T-helper 17 cell (primary cell): ENCODE results near the gene CAMK1D. TPM values are rescaled to one million over a fixed set of nuclear protein-coding genes. Genes with fewer than 3 reads are reported as not detected.

Experiments
- ATAC-seq: fragments of 150-1000 bp; cut with Tn5 transposase; 2 replicates; pipeline ENCODE4 v1.10.0; 2021; ENCODE audit warnings: mild to moderate bottlenecking, moderate library complexity
- DNase-seq, 3 donors: peaks; one replicate each; pipeline versions ENCODE4 v3.0.0 to v3.0.0-alpha.2; 2020 to 2021
- H3K9me3 ChIP-seq: one replicate; pipeline ENCODE4 v1.7.0; 2013; ENCODE audit warnings: low read length, mild to moderate bottlenecking; ENCODE audit not compliant: control insufficient read depth, poor library complexity, severe bottlenecking
- H3K27ac Mint-ChIP-seq: one replicate; pipeline ENCODE4 v1.8.0; 2022; ENCODE audit warnings: mild to moderate bottlenecking, moderate library complexity, mixed read lengths
- H3K27me3 Mint-ChIP-seq: one replicate; pipeline ENCODE4 v1.8.0; 2022; ENCODE audit warnings: mixed read lengths
- H3K36me3 Mint-ChIP-seq: one replicate; pipeline ENCODE4 v1.8.0; 2022; ENCODE audit warnings: low read depth, mixed read lengths
- H3K4me1 Mint-ChIP-seq: one replicate; pipeline ENCODE4 v1.8.0; 2022; ENCODE audit warnings: mild to moderate bottlenecking, mixed read lengths
- H3K4me3 Mint-ChIP-seq: one replicate; pipeline ENCODE4 v1.8.0; 2022; ENCODE audit warnings: mild to moderate bottlenecking, moderate library complexity, mixed read lengths
- total RNA-seq, 4 donors: library from RNA in 2 of 4; stranded (reverse) in 2 of 4; gene quantifications; one replicate each; pipeline ENCODE4 v1.2.3 and lab custom pipeline; 2022 to 2026

Gene CAMK1D
- total RNA-seq, 2 donors from 2014 or later = 31.1 to 47.3 TPM

DNA sequence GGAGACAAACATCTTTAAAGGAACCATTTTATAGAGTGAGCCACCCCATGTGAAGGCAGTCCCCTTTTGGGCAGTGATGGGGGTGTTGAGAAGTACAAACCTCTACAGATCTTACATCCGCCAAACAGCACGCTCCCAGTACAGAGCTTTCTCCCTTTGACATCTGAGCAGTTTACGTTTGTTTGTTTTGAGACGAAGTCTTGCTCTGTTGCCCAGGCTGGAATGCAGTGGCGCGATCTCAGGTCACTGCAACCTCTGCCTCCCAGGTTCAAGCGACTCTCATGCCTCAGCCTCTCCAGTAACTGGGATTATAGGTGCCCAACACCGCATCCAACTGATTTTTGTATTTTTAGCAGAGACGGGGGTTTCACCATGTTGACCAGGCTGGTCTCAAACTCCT lies 523.2 kb downstream of the CAMK1D start:
- H3K4me3 Mint-ChIP-seq = no peak overlapping the region
- DNase-seq (no peak), ATAC-seq (no peak)
- H3K4me1 Mint-ChIP-seq = peaks cover 3% of the 10 kb centered on the region
- peaks cover 30% of the 10 kb centered on the region for H3K27me3 Mint-ChIP-seq
- no peaks in the 10 kb centered on the region for H3K36me3 Mint-ChIP-seq
- H3K9me3 ChIP-seq = no peaks in the 10 kb centered on the region
- no peak overlapping the region for H3K27ac Mint-ChIP-seq

GRCh38 chr10:12873172-12873571 lies 523.8 kb downstream of the CAMK1D start:
- Mint-ChIP-seq H3K27me3 (peaks cover 36% of the 10 kb centered on the region), H3K27ac (no peak overlapping the region), H3K4me3 (peak overlapping the region; percentile 19), H3K36me3 (peaks cover 2% of the 10 kb centered on the region), H3K4me1 (no peaks in the 10 kb centered on the region)
- no peak for ATAC-seq
- H3K9me3 ChIP-seq = no peaks in the 10 kb centered on the region
- DNase-seq = no peak

DNA sequence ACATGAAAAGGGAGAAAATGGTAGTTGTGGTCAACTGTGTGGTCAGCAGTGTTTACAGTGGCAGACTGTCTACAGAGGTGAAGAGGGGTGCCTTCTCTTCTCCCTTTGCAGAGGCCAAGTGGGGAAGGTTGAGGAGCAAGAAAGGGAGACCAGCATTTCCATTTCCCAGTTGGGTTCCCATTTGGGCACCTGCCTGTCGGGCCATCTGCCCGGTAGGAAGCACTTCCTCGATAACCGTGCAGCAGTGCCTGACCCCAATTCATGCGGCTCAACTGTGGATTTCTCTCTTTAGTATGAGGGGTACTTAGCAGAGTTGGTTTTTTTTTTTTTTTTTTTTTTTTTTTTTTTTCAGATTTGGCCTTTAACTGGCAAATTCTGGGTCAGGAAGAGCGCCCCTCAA lies 525.2 kb downstream of the CAMK1D start:
- H3K4me3 Mint-ChIP-seq = no peak overlapping the region
- H3K4me1 Mint-ChIP-seq = no peaks in the 10 kb centered on the region
- no peak overlapping the region for H3K27ac Mint-ChIP-seq

DNA sequence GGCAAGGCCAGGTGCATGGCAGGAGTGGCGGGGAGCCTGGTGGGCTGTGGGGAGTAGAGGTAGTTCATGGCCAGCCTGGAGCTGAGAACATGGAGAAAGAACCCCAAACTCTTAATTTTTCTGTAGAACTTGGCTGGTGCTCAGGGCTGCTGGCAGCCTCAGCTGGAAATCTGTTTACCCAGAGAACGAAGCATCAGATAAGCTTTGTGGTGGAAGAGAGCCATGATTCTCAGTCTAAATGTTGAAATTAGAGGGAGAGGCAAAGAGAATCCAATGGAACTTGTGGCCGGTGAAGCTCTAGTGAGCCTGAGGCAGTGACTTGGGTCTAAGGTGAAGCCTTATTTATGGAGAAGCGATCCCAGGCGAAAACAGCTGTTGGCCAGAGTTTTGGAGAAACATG lies 525.8 kb downstream of the CAMK1D start:
- Mint-ChIP-seq H3K36me3 (peaks cover 2% of the 10 kb centered on the region), H3K4me3 (no peak overlapping the region), H3K27me3 (peaks cover 41% of the 10 kb centered on the region), H3K27ac (no peak overlapping the region), H3K4me1 (no peaks in the 10 kb centered on the region)
- no peak for ATAC-seq
- H3K9me3 ChIP-seq = no peaks in the 10 kb centered on the region
- DNase-seq = no peak

More for the DNA sequence above, 525.2 kb downstream of the CAMK1D start:
- DNase-seq = no peak
- H3K27me3 Mint-ChIP-seq = peaks cover 41% of the 10 kb centered on the region
- peaks cover 2% of the 10 kb centered on the region for H3K36me3 Mint-ChIP-seq
- H3K9me3 ChIP-seq = no peaks in the 10 kb centered on the region
- no peak for ATAC-seq

DNA sequence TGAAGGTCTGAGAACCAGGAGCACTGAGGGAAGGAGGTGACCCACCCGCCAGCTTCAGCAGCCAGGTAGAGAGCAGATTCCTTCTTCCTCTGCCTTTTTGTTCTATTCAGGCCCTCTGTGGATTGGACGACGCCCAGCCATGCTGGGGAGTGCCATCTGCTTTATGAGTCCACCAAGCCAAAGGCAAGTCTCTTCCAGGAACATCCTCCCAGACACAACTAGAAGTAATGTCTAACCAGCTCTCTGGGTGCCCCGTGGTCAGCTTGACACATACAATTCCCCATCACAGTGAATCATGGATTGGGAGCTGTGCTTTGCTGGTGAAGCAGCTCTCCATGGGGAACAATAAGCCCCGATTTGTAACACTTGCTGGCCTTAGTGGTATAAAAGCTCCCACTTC lies 526.9 kb downstream of the CAMK1D start:
- peaks cover 46% of the 10 kb centered on the region for H3K27me3 Mint-ChIP-seq
- DNase-seq = no peak
- ATAC-seq = no peak
- H3K4me3 Mint-ChIP-seq = no peak overlapping the region
- no peaks in the 10 kb centered on the region for H3K9me3 ChIP-seq
- H3K36me3 Mint-ChIP-seq = peaks cover 2% of the 10 kb centered on the region
- H3K27ac Mint-ChIP-seq = no peak overlapping the region
- H3K4me1 Mint-ChIP-seq = no peaks in the 10 kb centered on the region

GRCh38 chr10:12877150-12877549 lies 527.8 kb downstream of the CAMK1D start:
- H3K9me3 ChIP-seq = no peaks in the 10 kb centered on the region
- ATAC-seq (no peak), DNase-seq (no peak)
- Mint-ChIP-seq H3K4me3 (no peak overlapping the region), H3K27me3 (peaks cover 49% of the 10 kb centered on the region), H3K27ac (no peak overlapping the region), H3K4me1 (no peaks in the 10 kb centered on the region), H3K36me3 (peaks cover 2% of the 10 kb centered on the region)

- Mint-ChIP-seq H3K36me3 (peaks cover 2% of the 10 kb centered on the region), H3K27me3 (peaks cover 34% of the 10 kb centered on the region), H3K27ac (no peak overlapping the region), H3K4me3 (no peak overlapping the region), H3K4me1 (no peaks in the 10 kb centered on the region)
- peaks cover 4% of the 10 kb centered on the region for H3K9me3 ChIP-seq
- ATAC-seq (no peak), DNase-seq (no peak)
Observed at GRCh38 chr10:12880423-12880822, 531.1 kb downstream of the CAMK1D start.

DNA sequence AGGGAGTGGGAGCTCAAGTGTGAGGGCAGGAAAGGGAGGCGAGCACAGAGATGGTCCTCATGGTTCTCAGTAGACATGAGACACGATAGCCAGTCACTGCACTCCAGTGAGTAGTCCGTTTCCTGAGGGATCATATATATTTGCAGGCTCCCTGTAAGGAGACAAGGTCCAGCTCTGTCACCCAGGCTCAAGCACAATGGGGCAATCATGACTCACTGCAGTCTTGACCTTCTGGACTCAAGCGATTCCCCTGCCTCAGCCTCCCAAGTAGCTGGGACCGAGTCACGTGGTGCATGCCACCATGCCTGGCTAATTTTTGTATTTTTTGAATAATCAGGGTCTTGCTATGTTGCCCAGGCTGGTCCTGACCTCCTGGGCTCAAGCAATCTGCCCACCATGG lies 535.5 kb downstream of the CAMK1D start:
- peaks cover 16% of the 10 kb centered on the region for H3K27me3 Mint-ChIP-seq
- H3K4me1 Mint-ChIP-seq = no peaks in the 10 kb centered on the region

More for the DNA sequence above, 535.5 kb downstream of the CAMK1D start:
- H3K9me3 ChIP-seq = peaks cover 4% of the 10 kb centered on the region
- H3K27ac Mint-ChIP-seq = no peak overlapping the region
- no peak for DNase-seq
- H3K4me3 Mint-ChIP-seq = no peak overlapping the region
- no peak for ATAC-seq
- H3K36me3 Mint-ChIP-seq = no peaks in the 10 kb centered on the region

Other genes with a start within 250 kb of the CAMK1D start
- 10 to 100 TPM; 17.2 to 18.9 TPM for gene SEC61A2, start 219.9 kb upstream of the CAMK1D start, total RNA-seq
- gene NUDT5, start 153.7 kb upstream of the CAMK1D start, total RNA-seq = 10 to 100 TPM; 27.8 to 33.5 TPM
- 10 to 100 TPM; 35.9 to 52.8 TPM for gene CDC123, start 153.4 kb upstream of the CAMK1D start, total RNA-seq